ENCODE data around the gene AGTPBP1.

DNA sequence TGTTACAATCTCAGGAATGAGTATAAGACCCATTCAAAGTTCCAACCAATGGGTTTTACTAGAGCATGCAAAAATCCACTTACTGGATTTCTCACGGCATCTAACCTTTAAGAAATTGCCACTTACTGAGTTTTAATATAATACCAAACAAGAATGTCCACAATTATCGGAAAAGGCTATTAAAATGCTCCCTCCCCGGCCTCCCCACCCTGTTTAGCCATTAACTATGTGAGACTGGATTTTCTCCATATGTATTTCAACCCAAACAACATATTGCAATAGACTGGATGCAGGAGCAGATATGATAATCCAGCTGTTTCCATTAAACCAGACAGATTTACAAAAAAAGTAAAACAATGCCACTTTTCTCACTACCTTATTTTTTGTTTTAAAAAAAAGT is 4.1 kb downstream of the AGTPBP1 start:
- TF ChIP-seq EZH2 (IDR thresholded peaks at IDR 0.05; ENCODE audit: borderline replicate concordance, low read depth, low read length, severe bottlenecking) (no peak), CTCF (IDR thresholded peaks at IDR 0.05; ENCODE audit: borderline replicate concordance, extremely low read depth, low read length, poor library complexity, severe bottlenecking) (no peak)

Data from DND-41 (cell line).